GM21381 (cell line): Measurements from ENCODE around the gene RTN4IP1.
"Not testable (repeated sequence)": the region's sequence is repeated elsewhere in the genome, so short reads cannot be mapped to it uniquely, and the experiment has no call there.

Experiments used
- ATAC-seq: cut with Tn5 transposase; IDR thresholded peaks from one replicate; pipeline ENCODE4 v1.9.1; 2021; ENCODE audit warnings: mild to moderate bottlenecking, moderate library complexity; ENCODE audit not compliant: unreplicated experiment

The RTN4IP1 gene

DNA sequence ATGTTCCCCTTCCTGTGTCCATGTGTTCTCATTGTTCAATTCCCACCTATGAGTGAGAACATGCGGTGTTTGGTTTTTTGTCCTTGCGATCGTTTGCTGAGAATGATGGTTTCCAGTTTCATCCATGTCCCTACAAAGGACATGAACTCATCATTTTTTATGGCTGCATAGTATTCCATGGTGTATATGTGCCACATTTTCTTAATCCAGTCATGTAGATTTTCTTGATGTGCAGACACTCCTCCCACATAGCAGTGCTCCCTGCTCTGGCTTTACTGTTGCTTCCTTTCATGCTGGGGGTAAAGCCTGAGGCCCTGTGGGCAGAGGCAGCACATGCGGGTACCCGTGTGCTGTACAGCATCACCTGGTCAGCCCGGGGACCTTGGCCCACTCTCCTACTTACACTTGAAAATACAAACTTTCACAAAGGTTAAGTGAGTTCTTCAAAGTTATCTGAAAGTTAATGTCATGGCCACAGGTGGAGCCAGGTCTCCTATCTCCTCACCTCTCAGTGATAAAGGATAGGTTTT, 80.3 kb downstream of the RTN4IP1 start:
- ATAC-seq, result not testable (repeated sequence)

- no peak for ATAC-seq
These were observed 81.5 kb downstream of the RTN4IP1 start for GRCh38 chr6:106547601-106548453.

- ATAC-seq, result no peak
These were observed 82.4 kb downstream of the RTN4IP1 start for GRCh38 chr6:106546691-106547414.

DNA sequence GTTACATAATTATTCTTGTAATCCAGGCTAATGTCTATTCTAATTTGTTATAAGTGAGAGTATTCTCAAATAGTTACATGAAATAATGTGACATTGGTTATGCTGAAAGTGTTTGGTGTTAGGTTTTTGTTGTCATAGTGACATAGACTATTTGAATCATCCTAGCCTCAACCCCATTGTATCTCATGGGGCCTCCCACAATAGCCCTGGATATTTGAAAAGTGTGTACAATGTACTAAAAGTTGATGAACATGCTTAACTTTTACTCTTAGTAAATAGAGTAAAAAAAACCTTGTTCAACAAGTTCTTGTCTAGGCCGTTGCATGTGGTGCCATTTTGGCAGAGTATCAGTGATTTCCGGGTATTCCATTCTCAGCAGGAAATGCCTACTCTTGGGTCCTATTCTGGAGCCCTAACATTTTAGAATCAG, 83.0 kb downstream of the RTN4IP1 start:
- ATAC-seq, result no peak

DNA sequence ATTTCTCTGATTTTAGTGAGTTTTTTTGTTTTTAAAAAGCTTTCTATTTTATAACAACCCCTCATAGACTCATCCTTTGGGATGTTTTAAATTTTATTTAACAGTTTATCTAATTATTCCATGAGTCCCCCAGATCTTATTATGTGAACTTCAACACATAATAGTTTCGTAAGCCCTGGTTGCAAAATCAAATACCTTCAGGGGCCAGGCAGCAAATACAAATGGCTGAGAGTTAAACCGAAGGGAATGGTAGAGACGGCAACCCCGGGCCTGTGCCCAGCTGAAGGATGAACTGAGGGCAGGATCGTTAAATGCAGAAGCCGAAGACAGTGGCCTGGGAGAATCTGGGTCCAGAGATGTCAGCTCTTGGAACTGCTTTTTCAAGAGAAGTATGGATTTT, 88.4 kb downstream of the RTN4IP1 start:
- no peak for ATAC-seq

DNA sequence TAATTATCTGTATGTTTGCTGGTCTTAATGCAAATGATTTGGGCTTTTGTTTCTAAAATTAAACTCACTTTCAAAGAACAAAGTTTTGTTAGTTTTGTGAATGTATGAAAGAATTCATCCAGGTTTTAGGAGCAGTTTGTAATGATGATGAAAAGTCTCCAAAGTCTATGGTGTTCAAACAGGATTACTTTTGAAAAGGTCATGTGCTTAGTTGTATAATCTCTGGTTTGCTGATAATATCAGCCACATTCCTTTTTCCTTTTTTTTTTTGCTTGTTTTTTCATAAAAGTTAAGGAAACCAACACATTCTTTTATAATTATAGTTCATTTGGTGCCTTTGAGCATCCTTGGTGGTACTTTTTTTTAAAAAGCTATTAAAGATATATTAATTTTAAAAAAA, 88.9 kb downstream of the RTN4IP1 start:
- ATAC-seq, result no peak

DNA sequence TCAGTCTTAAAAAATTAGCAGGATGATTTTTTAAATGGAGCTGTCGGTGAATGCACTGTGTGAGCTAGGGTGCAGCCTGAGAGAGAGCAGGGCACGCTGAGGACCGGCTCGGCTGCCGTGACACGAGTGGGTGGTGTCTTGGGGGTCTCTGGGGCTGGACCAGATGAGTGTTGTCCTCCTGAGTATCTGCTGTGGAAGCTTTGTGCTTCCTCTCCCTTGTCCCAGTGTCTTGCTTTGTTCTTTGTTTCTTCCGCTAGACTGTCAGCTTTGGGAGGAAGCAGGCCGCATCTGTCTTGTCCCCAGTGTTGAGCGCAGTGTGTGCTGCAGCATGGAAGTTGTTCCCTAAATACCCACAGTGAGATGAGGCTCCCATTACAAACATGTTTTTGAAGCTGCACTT, 89.4 kb downstream of the RTN4IP1 start:
- no peak for ATAC-seq

DNA sequence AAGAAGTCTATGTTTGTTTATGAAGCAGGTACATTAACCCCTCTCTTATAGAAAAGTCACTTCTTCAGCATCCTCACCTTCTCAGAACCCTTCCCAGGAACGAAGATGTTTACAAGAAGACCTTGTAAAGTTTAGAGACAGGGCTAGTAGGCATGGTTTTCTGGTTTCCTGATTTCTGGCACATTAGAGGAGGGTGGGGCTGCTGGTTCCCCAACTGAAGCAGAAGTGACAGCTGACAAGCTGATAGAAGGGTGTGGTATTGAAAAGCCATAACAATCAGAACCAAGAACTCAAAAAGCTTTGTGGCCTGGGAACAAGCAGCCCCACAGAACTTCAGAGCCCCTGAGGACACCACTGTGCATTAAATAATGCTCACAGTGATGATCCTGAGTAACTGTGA, 91.2 kb downstream of the RTN4IP1 start:
- ATAC-seq, result no peak

DNA sequence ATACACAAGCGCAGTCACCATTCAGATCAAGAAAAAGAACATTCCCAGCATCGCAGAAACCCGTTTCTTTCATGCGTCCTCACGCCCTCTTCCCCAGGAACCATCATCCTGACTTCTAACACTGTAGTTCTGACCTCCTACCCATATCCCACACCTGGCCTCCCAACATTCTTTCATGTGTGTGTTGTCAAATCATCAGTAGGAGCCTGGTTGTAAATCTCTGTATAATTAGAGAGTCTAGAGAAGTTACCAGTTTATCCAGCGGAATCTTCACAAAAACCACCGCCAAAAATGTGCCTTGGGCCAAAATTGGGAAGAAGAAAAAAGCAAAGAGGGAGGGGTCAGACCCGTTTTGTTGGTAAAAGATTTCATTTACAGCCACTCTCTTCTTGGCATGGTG, 91.6 kb downstream of the RTN4IP1 start:
- no peak for ATAC-seq

DNA sequence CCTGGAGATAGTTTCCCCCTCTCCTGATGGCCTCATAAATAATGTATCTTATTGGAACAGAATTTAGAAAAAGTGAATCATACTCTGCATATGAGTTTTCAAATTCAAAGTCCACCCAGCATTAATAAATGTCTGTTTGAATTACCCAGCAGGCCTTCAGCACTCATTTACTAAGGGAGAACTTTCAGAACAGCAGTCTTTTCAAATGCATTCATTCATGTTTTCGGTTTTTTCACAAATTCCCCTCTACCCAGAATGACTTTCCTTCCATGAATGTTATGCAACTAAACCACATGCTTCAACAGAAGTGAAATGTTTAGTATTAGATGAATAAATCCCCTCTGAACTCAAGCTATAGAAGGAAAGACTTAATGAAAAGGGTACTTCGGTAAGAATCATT, 92.4 kb downstream of the RTN4IP1 start:
- no peak for ATAC-seq

- no peak for ATAC-seq
These were observed 92.9 kb downstream of the RTN4IP1 start for GRCh38 chr6:106536357-106536756.

DNA sequence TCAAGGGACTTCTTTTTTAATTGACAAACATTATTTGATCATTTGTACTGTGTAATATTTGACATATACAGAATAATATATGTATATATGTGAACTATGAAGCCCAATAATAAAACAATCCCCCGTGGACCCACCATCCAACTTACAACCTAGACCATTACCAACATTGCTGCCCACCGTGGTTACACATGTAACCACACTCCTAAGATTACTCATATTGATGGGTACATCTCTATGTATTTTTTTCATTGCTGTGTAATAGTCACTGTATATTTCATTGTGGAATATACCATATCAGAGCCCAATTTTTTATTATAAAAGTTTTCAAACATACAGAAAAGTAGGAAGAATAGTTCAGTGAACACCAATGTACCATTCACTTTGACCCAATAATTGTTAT, 94.3 kb downstream of the RTN4IP1 start:
- ATAC-seq, result no peak

DNA sequence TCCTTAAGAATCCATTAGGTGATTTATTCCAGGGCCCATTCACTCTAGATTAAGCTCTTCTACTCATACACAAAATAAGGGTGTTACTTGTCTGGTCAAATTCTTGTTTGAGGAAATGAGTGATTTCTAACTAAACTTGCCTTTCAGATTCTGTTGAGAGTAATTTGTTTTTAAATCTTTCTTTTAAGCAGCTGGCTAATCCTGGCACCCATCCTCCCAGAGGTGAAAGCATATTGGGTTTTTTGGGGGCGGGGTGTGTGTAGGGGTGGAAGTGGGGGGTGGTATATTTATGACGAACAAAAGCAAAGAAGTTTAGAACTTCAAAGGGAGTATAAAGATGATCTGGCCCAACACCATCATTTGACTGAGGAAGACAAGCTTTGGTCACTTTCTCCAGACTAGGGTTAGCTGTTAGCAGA, 94.7 kb downstream of the RTN4IP1 start:
- ATAC-seq, result no peak

GRCh38 chr6:106534004-106534403, 95.3 kb downstream of the RTN4IP1 start:
- no peak for ATAC-seq

GRCh38 chr6:106533054-106533453, 96.2 kb downstream of the RTN4IP1 start:
- no peak for ATAC-seq

DNA sequence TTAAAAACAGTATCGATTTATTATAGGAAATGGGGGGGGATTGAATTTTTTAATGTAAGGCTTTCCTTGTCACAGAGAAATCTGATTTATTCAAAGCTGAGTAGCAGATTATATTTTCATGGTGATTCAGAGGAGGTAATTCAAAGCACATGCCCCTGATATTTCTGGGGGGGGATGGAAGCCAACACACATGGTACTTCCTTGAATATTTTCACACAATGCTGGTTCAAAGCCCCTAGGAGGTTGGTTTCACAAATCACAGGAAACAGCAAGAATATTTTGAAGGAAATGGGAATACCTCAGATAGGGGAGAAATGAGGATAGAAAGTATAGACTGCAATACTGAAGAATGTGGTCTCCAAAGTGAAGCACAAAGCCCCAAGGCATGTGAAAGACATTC, 98.8 kb downstream of the RTN4IP1 start:
- no peak for ATAC-seq

DNA sequence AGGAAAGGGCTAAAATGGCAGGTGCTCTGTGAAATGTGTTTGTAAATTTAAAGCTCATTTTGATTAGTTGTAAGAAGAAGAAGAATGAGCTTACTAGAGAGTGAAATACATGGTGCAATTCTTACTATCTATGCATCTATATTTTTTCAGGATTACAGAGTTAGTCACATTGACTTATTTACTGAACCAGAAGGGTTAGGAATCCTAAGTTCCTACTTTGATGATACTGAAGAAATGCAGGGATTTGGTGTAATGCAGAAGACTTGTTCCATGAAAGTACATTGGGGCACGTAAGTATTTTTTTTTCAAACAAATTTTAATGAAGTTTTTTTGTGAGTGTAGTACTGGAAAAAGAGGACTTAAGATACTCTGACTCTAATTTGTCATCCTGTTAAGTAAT, 99.3 kb downstream of the RTN4IP1 start:
- no peak for ATAC-seq

DNA sequence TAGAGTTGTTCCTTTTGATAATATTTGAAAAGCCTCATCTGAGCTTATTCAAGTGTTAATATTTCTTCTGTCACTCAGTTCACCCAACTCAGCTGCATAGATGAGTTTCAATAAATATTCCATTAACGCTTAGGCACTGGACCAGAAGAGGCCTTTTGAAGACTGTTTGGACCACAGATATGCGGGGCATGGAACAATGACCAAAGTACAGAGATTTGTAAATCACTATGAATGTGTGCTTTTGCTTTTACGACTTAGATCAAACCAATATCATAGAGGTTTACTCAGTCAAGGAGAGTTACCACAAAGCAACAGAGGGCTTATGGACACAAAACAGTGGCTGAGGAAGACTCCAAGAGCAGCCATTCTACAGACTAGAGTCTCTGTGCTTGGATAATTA, 99.9 kb downstream of the RTN4IP1 start:
- no peak for ATAC-seq

- no peak for ATAC-seq
These were observed 100.8 kb downstream of the RTN4IP1 start for GRCh38 chr6:106528521-106528920.

GRCh38 chr6:106527979-106528378, 101.3 kb downstream of the RTN4IP1 start:
- no peak for ATAC-seq

GRCh38 chr6:106527117-106527516, 102.2 kb downstream of the RTN4IP1 start:
- no peak for ATAC-seq

DNA sequence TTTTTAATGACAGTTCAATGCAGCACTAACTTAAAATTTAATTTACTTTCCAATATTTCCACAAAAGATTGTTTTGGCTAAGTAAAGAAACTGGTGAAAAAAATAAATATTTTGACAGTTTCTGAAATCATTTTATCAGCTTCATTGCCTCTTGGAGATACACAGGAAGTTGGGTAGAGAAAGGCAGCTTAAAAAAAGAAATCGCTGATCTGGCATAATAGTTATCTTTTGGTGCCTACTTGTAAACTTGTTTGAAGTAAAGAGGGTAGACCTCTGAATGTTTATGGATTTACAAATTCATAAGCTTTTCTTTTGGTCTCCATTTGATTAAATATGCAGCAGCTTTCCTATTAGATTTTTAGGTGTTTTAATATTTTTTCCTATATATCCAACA, 103.4 kb downstream of the RTN4IP1 start:
- no peak for ATAC-seq
